ENCODE data around the gene ZNF225. TPM values are rescaled to one million over a fixed set of nuclear protein-coding genes. Genes with fewer than 3 reads are reported as not detected.
"Not testable (repeated sequence)": the region's sequence is repeated elsewhere in the genome, so short reads cannot be mapped to it uniquely, and the experiment has no call there.

Gene ZNF225
- total RNA-seq, 1 experiment from 2014 or later, result 6.3 TPM

GRCh38 chr19:44121162-44121561 is 8.0 kb downstream of the ZNF225 start:
- H3K27me3 ChIP-seq; H3K4me3 ChIP-seq; H3K9me3 ChIP-seq (replicated peaks); DNase-seq; H3K27ac ChIP-seq; H3K4me1 ChIP-seq: not testable (repeated sequence)
- peaks cover 12% of the 10 kb centered on the region for H3K36me3 ChIP-seq

GRCh38 chr19:44131955-44132354 is 18.8 kb downstream of the ZNF225 start:
- 0 out of 2 replicates have a peak, but pooled peaks cover 5% of the 10 kb centered on the region for H3K9me3 ChIP-seq (replicated peaks)
- peaks cover 33% of the 10 kb centered on the region for H3K36me3 ChIP-seq
- H3K4me1 ChIP-seq, result no peaks in the 10 kb centered on the region
- no peak overlapping the region for H3K4me3 ChIP-seq
- no peak overlapping the region for H3K27ac ChIP-seq
- no peaks in the 10 kb centered on the region for H3K27me3 ChIP-seq
- no peak for DNase-seq

GRCh38 chr19:44141191-44142058 is 28.2 kb downstream of the ZNF225 start, which contains the start of gene ZNF234:
Gene ZNF234 (plus strand): TSS chr19:44141554. CDS start chr19:44144633, 3,079 bp downstream.
- Histone ChIP-seq H3K27me3 (no peaks in the 10 kb centered on the region), H3K4me3 (peak within 1 kb of the TSS; percentile 88), H3K27ac (peak within 1 kb of the TSS; percentile 73), H3K4me1 (no peaks in the 10 kb centered on the region), H3K9me3 (replicated peaks) (no peaks in the 10 kb centered on the region), H3K36me3 (peaks cover 13% of the 10 kb centered on the region)
- DNase-seq, result peak; percentile 88 to 92

- DNase-seq, result peak; percentile 7 to 30
- Histone ChIP-seq H3K27ac (peak overlapping the region; percentile 73), H3K27me3 (no peaks in the 10 kb centered on the region), H3K36me3 (peaks cover 13% of the 10 kb centered on the region), H3K9me3 (replicated peaks) (no peaks in the 10 kb centered on the region), H3K4me1 (no peaks in the 10 kb centered on the region), H3K4me3 (peak overlapping the region; percentile 88)
These were observed 28.8 kb downstream of the ZNF225 start for GRCh38 chr19:44142059-44142433.

GRCh38 chr19:44149776-44150175 is 36.6 kb downstream of the ZNF225 start:
- H3K4me1 ChIP-seq, result no peaks in the 10 kb centered on the region
- no peak for DNase-seq
- peaks cover 63% of the 10 kb centered on the region for H3K36me3 ChIP-seq
- no peak overlapping the region for H3K27ac ChIP-seq
- no peaks in the 10 kb centered on the region for H3K9me3 ChIP-seq (replicated peaks)
- H3K4me3 ChIP-seq, result no peak overlapping the region
- no peaks in the 10 kb centered on the region for H3K27me3 ChIP-seq

GRCh38 chr19:44151491-44151890 is 38.3 kb downstream of the ZNF225 start:
- Histone ChIP-seq H3K4me1 (no peaks in the 10 kb centered on the region), H3K36me3 (peaks cover 71% of the 10 kb centered on the region), H3K27me3 (no peaks in the 10 kb centered on the region), H3K4me3 (no peak overlapping the region), H3K9me3 (replicated peaks) (peaks cover 2% of the 10 kb centered on the region), H3K27ac (no peak overlapping the region)
- DNase-seq, result no peak

- no peak overlapping the region for H3K27ac ChIP-seq
- no peaks in the 10 kb centered on the region for H3K27me3 ChIP-seq
- H3K36me3 ChIP-seq, result peaks cover 42% of the 10 kb centered on the region
- peaks cover 14% of the 10 kb centered on the region for H3K9me3 ChIP-seq (replicated peaks)
- DNase-seq, result no peak
- no peak overlapping the region for H3K4me3 ChIP-seq
- H3K4me1 ChIP-seq, result no peaks in the 10 kb centered on the region
These were observed 43.3 kb downstream of the ZNF225 start for GRCh38 chr19:44156475-44156874.

- H3K9me3 ChIP-seq (replicated peaks), result no peaks in the 10 kb centered on the region
- no peak for DNase-seq
These were observed 50.6 kb downstream of the ZNF225 start for GRCh38 chr19:44163789-44164188.

GRCh38 chr19:44164327-44164672 is 51.1 kb downstream of the ZNF225 start:
- DNase-seq, result no peak
- H3K4me1 ChIP-seq, result peaks cover 4% of the 10 kb centered on the region; the same call in 1 of the 2 replicates
- H3K36me3 ChIP-seq, result peaks cover 25% of the 10 kb centered on the region
- H3K27ac ChIP-seq, result peak overlapping the region; percentile 67
- no peaks in the 10 kb centered on the region for H3K27me3 ChIP-seq
- peak overlapping the region; percentile 81 for H3K4me3 ChIP-seq
- H3K9me3 ChIP-seq (replicated peaks), result no peaks in the 10 kb centered on the region

More at GRCh38 chr19:44163789-44164188, 50.6 kb downstream of the ZNF225 start:
- no peaks in the 10 kb centered on the region for H3K27me3 ChIP-seq
- H3K4me1 ChIP-seq, result peaks cover 4% of the 10 kb centered on the region; the same call in 1 of the 2 replicates
- peaks cover 22% of the 10 kb centered on the region for H3K36me3 ChIP-seq
- no peak overlapping the region for H3K4me3 ChIP-seq
- no peak overlapping the region for H3K27ac ChIP-seq

- peaks cover 31% of the 10 kb centered on the region for H3K36me3 ChIP-seq
- no peaks in the 10 kb centered on the region for H3K9me3 ChIP-seq (replicated peaks)
- no peaks in the 10 kb centered on the region for H3K27me3 ChIP-seq
- H3K4me3 ChIP-seq, result peak within 1 kb of the TSS; percentile 81
- H3K27ac ChIP-seq, result peak within 1 kb of the TSS; percentile 67
- peak; percentile 95 to 98 for DNase-seq
- peaks cover 4% of the 10 kb centered on the region; the same call in 1 of the 2 replicates for H3K4me1 ChIP-seq
These were observed 51.7 kb downstream of the ZNF225 start, which contains the start of gene ZNF226 for GRCh38 chr19:44164673-44165512. Gene ZNF226 (plus strand): TSS chr19:44165100. CDS start chr19:44170081, 4,981 bp downstream.

GRCh38 chr19:44170660-44171059 is 57.5 kb downstream of the ZNF225 start:
- not testable (repeated sequence) for DNase-seq; H3K9me3 ChIP-seq (replicated peaks); H3K27me3 ChIP-seq; H3K27ac ChIP-seq; H3K4me1 ChIP-seq; H3K4me3 ChIP-seq
- H3K36me3 ChIP-seq, result peaks cover 89% of the 10 kb centered on the region

GRCh38 chr19:44176590-44176989 is 63.4 kb downstream of the ZNF225 start:
- Histone ChIP-seq H3K27ac (no peak overlapping the region), H3K4me1 (no peaks in the 10 kb centered on the region), H3K27me3 (no peaks in the 10 kb centered on the region), H3K4me3 (no peak overlapping the region), H3K36me3 (peaks cover 57% of the 10 kb centered on the region), H3K9me3 (replicated peaks) (peaks cover 12% of the 10 kb centered on the region)
- DNase-seq, result no peak

- no peak for DNase-seq
- no peaks in the 10 kb centered on the region for H3K4me1 ChIP-seq
These were observed 67.8 kb downstream of the ZNF225 start for GRCh38 chr19:44180968-44181367.

GRCh38 chr19:44182145-44182544 is 68.9 kb downstream of the ZNF225 start:
- Histone ChIP-seq H3K4me1 (no peaks in the 10 kb centered on the region), H3K9me3 (replicated peaks) (no peaks in the 10 kb centered on the region; the same call in 1 of the 2 replicates), H3K27me3 (no peaks in the 10 kb centered on the region), H3K27ac (no peak overlapping the region), H3K4me3 (no peak overlapping the region), H3K36me3 (peaks cover 3% of the 10 kb centered on the region)
- no peak for DNase-seq

More at GRCh38 chr19:44180968-44181367, 67.8 kb downstream of the ZNF225 start:
- no peak overlapping the region for H3K4me3 ChIP-seq
- H3K27me3 ChIP-seq, result no peaks in the 10 kb centered on the region
- H3K27ac ChIP-seq, result no peak overlapping the region
- H3K36me3 ChIP-seq, result peaks cover 14% of the 10 kb centered on the region
- H3K9me3 ChIP-seq (replicated peaks), result peaks cover 6% of the 10 kb centered on the region

Data from SJCRH30 (cell line).